Body of pancreas (tissue), 4 donors: Measurements from ENCODE around the gene FECH.

Experiments
- CTCF ChIP-seq, 7 experiments: fragments of 450-650 bp in 4 of 7; fragments of 200-600 bp in 3 of 7; sonication (generic) in 3 of 7; IDR thresholded peaks; one replicate each; pipeline ENCODE4 v1.5.1; 2016 to 2019; ENCODE audit warnings: antibody characterized with exemption in 7 of 7
- POLR2A ChIP-seq, 3 donors: fragments of 450-650 bp; IDR thresholded peaks; one replicate each; pipeline ENCODE4 v1.6.1; 2016; ENCODE audit warnings: antibody characterized with exemption in 3 of 3, mild to moderate bottlenecking in 2 of 3

GRCh38 chr18:57584444-57584843, 2.1 kb downstream of the FECH start:
- TF ChIP-seq CTCF (IDR thresholded peaks at IDR 0.05) (no peak), POLR2A (IDR thresholded peaks at IDR 0.05) (no peak)
